SU-DHL-6 (cell line): Measurements from ENCODE around the gene IVD.

Experiments used
- EZH2phosphoT487 ChIP-seq: fragments of 200-600 bp; sonication (generic), shearing (Covaris generic); conservative IDR thresholded peaks from 2 replicates; pipeline ENCODE4 v1.6.1; 2018; ENCODE audit warnings: mild to moderate bottlenecking, antibody characterized with exemption, low read length, moderate library complexity, mixed read lengths
- TF ChIP-seq, protein P1 (sequence below): fragments of 200-600 bp; sonication (generic); IDR thresholded peaks from one replicate; pipeline ENCODE4 v1.5.1; 2017; ENCODE audit warnings: antibody characterized with exemption, mild to moderate bottlenecking, low read length, moderate library complexity; ENCODE audit not compliant: insufficient read depth, poor library complexity, severe bottlenecking

DNA sequence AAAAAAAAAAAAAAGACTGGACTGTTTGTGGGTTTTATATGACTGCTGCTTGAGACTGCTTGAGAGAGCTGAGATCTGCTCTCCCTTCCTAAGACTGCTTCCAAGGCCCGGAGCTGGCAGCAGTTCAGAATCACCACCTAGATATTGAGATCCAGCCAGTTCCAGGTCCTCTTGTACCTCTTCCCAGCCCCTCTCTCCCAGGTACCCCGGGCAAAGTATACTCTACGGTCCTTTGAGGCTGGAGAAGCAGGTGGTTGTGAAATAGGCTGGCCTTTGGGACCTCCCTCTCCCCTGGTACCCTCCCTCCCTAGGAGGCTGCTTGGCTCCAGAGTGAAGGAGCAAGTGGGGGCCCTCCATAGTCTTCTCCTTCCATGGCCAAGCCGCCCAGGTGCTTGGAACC is 22.6 kb downstream of the IVD start:
- TF ChIP-seq, protein P1, sequence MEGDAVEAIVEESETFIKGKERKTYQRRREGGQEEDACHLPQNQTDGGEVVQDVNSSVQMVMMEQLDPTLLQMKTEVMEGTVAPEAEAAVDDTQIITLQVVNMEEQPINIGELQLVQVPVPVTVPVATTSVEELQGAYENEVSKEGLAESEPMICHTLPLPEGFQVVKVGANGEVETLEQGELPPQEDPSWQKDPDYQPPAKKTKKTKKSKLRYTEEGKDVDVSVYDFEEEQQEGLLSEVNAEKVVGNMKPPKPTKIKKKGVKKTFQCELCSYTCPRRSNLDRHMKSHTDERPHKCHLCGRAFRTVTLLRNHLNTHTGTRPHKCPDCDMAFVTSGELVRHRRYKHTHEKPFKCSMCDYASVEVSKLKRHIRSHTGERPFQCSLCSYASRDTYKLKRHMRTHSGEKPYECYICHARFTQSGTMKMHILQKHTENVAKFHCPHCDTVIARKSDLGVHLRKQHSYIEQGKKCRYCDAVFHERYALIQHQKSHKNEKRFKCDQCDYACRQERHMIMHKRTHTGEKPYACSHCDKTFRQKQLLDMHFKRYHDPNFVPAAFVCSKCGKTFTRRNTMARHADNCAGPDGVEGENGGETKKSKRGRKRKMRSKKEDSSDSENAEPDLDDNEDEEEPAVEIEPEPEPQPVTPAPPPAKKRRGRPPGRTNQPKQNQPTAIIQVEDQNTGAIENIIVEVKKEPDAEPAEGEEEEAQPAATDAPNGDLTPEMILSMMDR: no peak
- no peak for TF ChIP-seq EZH2phosphoT487
